Osteocyte (in vitro differentiated cells): ENCODE measurements around the gene DBNDD1. TPM values are rescaled to one million over a fixed set of nuclear protein-coding genes. Genes with fewer than 3 reads are reported as not detected.

ENCODE experiments used
- DNase-seq: peaks from one replicate; pipeline ENCODE4 v3.0.0; 2021; ENCODE audit warnings: mixed read lengths; ENCODE audit not compliant: unreplicated experiment; ENCODE audit errors: extremely low spot score
- H3K27ac Mint-ChIP-seq: one replicate; pipeline ENCODE4 v1.8.0; 2021; ENCODE audit warnings: mild to moderate bottlenecking, mixed read lengths; ENCODE audit not compliant: unreplicated experiment
- H3K27me3 Mint-ChIP-seq: one replicate; pipeline ENCODE4 v1.8.0; 2021; ENCODE audit warnings: mixed read lengths; ENCODE audit not compliant: unreplicated experiment
- H3K36me3 Mint-ChIP-seq: one replicate; pipeline ENCODE4 v1.8.0; 2021; ENCODE audit warnings: mixed read lengths; ENCODE audit not compliant: unreplicated experiment
- H3K4me1 Mint-ChIP-seq: one replicate; pipeline ENCODE4 v1.8.0; 2021; ENCODE audit warnings: mixed read lengths; ENCODE audit not compliant: unreplicated experiment
- H3K4me3 Mint-ChIP-seq: one replicate; pipeline ENCODE4 v1.8.0; 2021; ENCODE audit warnings: mild to moderate bottlenecking, moderate library complexity, mixed read lengths; ENCODE audit not compliant: unreplicated experiment
- H3K9me3 Mint-ChIP-seq: one replicate; pipeline ENCODE4 v1.8.0; 2021; ENCODE audit warnings: mixed read lengths; ENCODE audit not compliant: unreplicated experiment
- total RNA-seq: library from RNA; stranded (reverse); gene quantifications from 2 replicates; pipeline ENCODE4 v1.2.1, GENCODE V29; 2021
- TF ChIP-seq, protein P1 (sequence below): fragments of 200-600 bp; sonication (generic); IDR thresholded peaks from 2 replicates; pipeline ENCODE4 v1.5.0; 2021; ENCODE audit warnings: antibody characterized with exemption, mild to moderate bottlenecking, moderate library complexity

DBNDD1 gene
- total RNA-seq, 1 donor from 2014 or later: 0.78 TPM

DNA sequence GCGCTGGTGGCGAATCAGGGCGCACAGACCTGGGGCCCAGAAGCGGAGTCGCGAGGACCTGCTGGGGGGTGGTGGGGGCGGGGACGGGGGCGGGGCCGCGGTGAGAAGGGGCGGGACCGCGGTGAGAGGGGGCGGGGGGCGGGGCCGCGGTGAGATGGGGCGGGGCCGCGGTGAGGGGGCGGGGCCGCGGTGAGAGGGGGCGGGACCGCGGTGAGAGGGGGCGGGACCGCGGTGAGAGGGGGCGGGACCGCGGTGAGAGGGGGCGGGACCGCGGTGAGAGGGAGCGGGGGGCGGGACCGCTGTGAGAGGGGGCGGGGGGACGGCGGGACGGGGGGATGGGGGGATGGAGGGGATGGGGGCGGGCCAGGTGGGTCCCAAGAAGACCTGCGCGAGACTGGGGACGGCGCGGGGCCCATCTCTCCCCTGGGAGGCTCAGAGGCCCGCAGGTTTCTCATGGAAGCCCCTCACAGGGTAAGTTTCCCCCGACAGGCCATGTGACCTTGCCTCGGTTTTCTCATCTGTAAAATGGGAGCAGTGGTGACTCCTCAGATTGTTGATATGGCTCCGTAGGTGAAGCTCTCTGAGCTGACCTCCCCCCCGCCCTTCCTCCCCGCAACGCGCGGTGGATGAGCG, 28.6 kb upstream of the DBNDD1 start:
- no peak for DNase-seq
- Mint-ChIP-seq H3K9me3 (no peaks in the 10 kb centered on the region), H3K27ac (no peak overlapping the region), H3K27me3 (no peaks in the 10 kb centered on the region), H3K4me1 (peaks cover 8% of the 10 kb centered on the region), H3K36me3 (no peaks in the 10 kb centered on the region), H3K4me3 (no peak overlapping the region)
- TF ChIP-seq, protein P1, sequence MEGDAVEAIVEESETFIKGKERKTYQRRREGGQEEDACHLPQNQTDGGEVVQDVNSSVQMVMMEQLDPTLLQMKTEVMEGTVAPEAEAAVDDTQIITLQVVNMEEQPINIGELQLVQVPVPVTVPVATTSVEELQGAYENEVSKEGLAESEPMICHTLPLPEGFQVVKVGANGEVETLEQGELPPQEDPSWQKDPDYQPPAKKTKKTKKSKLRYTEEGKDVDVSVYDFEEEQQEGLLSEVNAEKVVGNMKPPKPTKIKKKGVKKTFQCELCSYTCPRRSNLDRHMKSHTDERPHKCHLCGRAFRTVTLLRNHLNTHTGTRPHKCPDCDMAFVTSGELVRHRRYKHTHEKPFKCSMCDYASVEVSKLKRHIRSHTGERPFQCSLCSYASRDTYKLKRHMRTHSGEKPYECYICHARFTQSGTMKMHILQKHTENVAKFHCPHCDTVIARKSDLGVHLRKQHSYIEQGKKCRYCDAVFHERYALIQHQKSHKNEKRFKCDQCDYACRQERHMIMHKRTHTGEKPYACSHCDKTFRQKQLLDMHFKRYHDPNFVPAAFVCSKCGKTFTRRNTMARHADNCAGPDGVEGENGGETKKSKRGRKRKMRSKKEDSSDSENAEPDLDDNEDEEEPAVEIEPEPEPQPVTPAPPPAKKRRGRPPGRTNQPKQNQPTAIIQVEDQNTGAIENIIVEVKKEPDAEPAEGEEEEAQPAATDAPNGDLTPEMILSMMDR: no peak

- no peaks in the 10 kb centered on the region for H3K36me3 Mint-ChIP-seq
- TF ChIP-seq, protein P1: no peak
- no peak overlapping the region for H3K27ac Mint-ChIP-seq
- no peak for DNase-seq
- peaks cover 8% of the 10 kb centered on the region for H3K4me1 Mint-ChIP-seq
- H3K9me3 Mint-ChIP-seq: no peaks in the 10 kb centered on the region
- H3K4me3 Mint-ChIP-seq: no peak overlapping the region
- no peaks in the 10 kb centered on the region for H3K27me3 Mint-ChIP-seq
These were observed 27.9 kb upstream of the DBNDD1 start for GRCh38 chr16:90046971-90047713.

- Mint-ChIP-seq H3K9me3 (no peaks in the 10 kb centered on the region), H3K27ac (no peak overlapping the region), H3K4me3 (no peak overlapping the region), H3K27me3 (no peaks in the 10 kb centered on the region), H3K36me3 (no peaks in the 10 kb centered on the region), H3K4me1 (peaks cover 8% of the 10 kb centered on the region)
- DNase-seq: no peak
- TF ChIP-seq, protein P1: no peak
These were observed 27.1 kb upstream of the DBNDD1 start for GRCh38 chr16:90046122-90046970.

- no peak overlapping the region for H3K4me3 Mint-ChIP-seq
- H3K27ac Mint-ChIP-seq: no peak overlapping the region
- TF ChIP-seq, protein P1: no peak
- H3K27me3 Mint-ChIP-seq: no peaks in the 10 kb centered on the region
- no peaks in the 10 kb centered on the region for H3K36me3 Mint-ChIP-seq
- no peak for DNase-seq
- H3K4me1 Mint-ChIP-seq: peaks cover 8% of the 10 kb centered on the region
- H3K9me3 Mint-ChIP-seq: no peaks in the 10 kb centered on the region
These were observed 24.9 kb upstream of the DBNDD1 start for GRCh38 chr16:90044111-90044551.
